DMS114 treated with DMSO at 0.1 percent for 48 hours (cell line): ENCODE results near the gene ACVR2A.

ENCODE experiments used
- DNase-seq: peaks from one replicate; lab custom pipeline; 2025; ENCODE audit not compliant: unreplicated experiment; lab: John Stamatoyannopoulos, UW

The ACVR2A gene

DNA sequence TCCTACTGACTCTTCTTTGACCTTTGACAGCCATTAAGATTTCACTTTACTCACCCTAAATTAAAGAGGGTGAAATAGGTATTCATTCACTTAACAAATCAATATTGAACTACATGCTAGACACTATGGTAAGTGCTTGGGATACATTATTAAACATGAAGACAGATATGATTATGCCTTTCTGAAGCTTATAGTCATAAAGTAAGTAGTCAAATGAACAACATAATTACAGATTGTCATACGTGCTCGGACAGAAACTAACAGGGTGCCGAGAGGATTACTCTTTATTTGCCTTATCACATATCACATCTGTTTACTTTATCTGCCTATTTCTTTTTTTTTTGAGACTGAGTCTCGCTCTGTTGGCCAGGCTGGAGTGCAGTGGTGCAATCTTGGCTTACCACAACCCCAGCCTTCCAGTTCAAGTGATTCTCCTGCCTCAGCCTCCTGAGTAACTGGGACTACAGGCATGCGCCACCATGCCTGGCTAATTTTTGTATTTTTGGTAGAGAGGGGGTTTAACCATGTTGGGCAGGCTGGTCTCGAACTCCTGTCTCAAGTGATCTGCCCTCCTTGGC, 9.8 kb downstream of the ACVR2A start:
- no peak for DNase-seq

DNA sequence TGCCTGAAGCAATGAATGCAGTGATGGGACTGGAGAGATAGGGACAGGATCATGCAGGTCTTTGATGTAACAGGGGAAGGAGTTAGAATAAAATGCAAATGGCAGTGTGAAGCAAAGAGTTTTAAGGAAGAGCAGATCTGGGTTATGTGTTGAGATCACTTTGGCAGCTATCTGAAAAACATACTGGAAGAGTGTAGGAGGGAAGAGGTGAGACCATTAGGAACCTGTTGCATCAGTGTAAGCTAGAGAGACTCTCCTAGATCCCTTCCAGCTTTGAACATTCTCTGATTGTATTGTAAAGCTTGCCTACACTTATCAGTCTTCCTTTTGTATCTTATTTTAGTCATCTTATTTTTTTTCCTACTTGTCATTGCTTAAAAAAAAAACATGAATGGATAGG, 10.5 kb downstream of the ACVR2A start:
- no peak for DNase-seq

DNA sequence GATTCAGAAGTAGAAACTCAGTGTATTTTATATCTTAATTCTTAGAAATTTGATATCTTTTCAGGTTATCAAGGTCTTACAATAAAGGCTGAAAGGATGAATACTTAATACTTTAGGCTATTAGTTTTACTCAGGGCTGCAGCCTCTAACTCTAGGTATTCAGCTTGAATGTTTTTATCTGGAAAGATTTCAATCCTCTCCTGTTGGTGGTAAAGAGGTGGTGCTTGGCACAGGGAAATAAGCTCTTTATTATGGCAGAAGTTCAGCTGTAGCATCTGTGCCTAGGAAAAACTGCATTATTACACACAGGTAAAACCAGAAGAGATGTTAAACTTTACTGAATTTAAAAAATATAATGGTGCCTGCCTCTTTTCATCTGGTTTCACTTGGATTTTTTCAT, 11.1 kb downstream of the ACVR2A start:
- DNase-seq: no peak

DNA sequence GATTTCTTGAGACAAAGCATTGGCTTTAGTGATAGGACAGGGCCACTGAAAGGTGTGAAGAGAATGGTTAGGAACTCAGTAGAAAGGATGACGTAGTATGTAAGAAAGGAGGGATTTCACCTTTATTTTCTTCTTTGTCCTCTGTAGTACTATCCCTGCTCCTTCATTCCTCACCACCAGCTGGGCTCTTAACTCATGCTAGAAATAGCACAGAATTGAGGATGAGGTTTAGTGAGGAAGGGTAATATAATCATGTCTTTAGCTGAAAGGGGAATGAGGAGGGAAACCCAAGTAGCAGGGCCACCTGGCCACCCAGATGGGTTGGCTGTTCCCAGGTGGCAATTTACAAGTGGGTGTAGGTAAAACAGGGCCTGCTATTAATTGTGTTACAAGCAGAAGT, 15.2 kb downstream of the ACVR2A start:
- DNase-seq: no peak

DNA sequence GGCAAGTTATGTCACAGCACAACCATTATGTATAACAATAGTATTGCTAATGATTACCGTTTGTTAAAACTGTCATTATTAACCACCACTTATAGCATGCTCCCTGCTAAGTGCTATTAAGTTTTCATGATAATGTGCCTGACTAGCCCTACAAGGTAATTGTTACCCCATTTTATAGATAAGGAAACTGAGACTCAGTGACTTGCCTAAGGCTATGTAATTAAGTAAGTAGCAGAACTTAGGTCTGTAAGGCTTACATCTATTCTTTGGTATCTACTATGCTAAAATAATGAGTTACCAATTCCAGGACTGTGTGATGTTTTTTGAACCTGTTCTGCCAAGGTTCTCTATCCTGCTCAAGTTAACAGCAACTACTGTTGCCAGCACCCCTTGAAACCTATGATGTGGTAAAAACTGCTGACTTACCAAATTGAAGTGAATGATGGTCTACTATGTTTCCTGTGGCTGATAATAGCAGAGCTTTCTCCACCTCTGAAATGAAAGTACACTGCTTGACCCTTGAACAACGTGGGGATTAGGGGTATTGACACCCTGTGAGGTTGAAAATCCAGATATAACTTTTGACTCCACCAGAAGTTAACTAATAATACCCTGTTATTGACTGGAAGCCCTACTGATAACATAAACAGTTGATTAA, 18.2 kb downstream of the ACVR2A start:
- no peak for DNase-seq

DNA sequence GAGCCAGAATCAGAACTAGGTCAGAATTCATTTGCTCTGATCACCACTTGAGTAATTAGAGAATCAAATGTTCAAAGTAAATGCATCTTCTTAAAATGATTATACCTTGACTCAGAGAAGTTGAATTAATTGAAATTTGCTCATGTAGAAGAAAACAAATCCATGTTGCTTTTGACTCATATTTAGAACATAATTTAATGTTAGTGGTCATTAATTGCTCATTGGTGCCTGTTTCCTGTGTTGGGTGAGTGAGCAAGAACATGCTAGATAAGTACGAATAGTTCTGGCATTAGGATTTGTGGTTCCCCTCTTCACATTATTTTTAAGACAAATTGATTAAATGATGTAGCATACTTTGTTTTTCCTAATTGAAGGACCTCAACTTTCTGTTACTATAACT, 19.0 kb downstream of the ACVR2A start:
- no peak for DNase-seq

DNA sequence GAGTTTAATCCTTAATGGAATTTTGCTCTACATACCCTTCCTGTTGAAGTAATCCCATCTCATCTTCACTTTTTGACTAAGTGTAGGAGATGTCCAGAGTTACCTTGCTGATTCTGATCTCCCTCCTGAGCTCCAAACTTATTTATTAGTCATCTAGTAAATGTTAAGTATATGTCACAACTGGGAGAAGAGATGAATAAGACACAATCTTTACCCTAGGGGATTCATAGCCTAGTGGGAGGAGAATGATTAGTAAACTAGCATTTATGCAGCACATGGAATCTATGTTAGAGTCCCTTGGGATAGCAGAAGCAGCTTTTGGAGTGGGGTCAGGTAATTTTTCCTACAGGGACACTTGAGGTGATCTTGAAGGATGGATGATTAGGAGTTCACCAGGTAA, 20.7 kb downstream of the ACVR2A start:
- DNase-seq: no peak

DNA sequence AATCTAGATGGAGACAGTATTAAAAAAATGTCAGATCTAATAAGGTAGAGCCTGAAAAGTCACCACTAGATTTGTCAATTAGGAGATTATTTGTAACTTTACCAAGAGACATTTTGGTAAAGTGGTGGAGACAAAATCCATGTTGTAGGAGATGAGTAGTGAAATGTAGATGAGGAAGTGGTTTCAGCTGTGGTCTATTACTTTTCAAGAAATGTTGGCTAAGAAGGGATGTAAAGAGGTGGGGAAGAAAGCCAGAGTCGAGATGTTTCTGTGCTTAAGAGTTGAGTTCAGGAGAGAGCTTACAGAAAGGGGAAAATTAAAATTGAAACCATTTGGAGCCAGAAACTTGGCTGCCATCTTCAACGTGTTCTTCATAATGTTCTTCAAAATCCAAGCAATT, 22.2 kb downstream of the ACVR2A start:
- DNase-seq: no peak

DNA sequence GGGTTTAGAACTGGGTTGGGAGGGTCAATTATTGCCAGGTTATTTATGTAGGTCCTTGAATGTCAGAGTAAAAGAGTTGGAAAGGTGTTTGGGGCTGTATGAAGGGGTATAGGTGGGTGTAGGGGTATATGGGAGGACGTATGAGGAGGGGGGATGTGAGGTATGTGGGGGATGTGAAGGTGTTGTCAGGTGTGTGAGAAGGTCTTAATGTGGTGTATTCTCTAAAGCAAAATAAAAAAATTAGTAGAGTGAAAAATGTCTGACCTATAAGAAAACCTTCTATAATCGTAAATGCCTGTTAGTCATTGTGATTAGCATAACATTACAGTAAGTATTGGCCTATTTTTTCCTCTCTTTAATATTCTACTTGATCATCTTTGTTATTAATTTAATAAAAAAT, 25.1 kb downstream of the ACVR2A start:
- DNase-seq: no peak

DNA sequence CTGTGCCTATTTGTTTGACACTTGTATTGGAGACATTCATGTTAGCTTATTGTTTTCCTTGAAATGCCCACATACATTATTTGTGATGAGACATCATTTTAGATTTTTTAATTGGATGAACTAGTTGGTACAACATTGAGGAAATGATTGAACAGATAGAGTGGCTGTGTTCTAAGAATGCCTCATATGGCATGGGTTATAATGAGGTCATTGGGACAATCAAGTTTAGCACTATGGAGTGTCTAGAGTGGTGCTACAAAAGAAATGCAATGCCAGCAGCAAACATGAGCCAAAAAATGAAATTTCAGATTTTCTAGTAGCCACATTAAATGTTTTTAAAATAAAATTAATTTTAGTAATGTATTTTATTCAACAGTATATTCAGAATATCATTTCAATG, 28.1 kb downstream of the ACVR2A start:
- no peak for DNase-seq

DNA sequence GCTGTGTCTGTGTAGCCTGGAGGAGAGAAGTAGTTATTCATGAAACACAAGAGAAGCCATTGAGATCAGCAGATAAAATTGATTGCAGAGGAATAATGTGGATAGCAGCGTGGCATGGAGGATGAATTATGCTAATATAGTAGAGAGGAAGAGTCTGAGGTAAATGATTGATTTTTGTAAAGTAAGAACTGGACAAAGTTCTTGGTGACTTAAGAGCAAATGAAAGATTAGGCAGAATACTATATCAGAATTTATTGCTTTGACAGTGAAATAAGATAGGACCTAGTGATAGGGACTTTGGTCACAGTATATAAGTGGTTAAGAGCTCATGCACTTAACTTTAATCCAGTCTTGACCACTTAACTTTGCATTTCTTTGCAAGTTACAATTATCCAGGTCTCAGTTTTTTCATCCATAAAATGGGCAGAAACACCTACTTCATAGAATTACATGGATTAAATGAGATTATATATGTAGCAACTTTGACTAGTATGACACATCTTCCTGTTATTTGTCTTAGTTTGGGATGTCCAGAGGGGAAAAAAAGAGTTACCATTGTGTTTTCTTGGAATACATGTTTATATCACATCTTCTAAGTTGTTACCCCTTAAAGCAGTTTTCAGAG, 29.1 kb downstream of the ACVR2A start:
- DNase-seq: no peak

DNA sequence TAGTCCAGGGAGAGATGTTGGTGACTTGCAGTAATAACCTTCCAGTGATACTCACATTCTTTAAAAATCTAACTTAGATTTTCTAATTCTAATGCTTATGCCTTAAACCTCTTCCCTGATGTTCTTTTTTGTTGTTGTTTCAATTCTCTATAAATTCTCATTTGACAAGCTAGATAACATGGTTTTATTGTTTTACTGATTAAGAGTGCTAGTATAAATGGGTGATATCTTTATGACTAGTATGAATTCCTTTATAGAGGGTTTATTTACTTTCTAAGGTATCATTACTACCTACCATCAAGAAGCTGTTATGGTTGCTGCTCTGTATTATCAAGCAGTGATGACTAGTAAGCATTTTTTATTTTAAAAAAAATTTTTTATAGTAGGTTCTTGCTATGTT, 35.0 kb downstream of the ACVR2A start:
- DNase-seq: no peak

DNA sequence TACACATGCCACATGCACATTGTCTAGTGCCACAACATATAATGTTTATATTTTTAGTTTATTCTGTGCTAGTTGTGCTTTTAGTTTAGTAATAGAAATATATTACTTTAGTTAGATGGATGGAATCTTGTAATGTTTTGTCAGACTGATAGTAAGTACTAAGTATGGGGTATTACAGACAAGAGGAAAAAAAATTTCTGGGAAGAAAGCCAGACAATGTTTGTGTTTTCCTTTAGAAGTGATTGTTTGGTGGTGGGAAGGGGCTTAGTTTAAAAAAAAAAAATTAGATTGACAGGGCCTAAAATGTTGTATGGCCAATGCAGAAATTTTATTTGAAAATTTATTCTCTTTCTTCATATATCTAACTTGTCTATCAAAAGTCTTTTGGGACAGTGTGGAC, 37.8 kb downstream of the ACVR2A start:
- no peak for DNase-seq

DNA sequence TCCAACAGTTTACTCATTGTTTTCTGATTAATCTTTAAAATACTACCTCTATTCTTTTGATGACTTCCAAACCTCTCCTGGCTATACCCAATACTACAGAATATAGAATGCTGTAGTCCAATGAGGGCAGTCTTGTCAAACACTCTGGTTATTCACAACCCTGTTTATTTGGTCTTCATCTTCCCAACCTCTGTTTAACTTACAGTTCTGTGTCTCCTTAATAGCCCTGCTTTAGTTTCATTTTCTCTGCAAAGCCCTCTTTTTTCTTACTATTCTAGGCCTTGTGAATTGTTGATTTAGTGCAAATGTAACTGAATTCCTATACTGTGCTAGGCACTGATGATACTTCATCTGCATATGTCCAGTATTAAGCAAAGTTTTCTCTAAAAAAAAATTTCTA, 40.0 kb downstream of the ACVR2A start:
- no peak for DNase-seq

DNA sequence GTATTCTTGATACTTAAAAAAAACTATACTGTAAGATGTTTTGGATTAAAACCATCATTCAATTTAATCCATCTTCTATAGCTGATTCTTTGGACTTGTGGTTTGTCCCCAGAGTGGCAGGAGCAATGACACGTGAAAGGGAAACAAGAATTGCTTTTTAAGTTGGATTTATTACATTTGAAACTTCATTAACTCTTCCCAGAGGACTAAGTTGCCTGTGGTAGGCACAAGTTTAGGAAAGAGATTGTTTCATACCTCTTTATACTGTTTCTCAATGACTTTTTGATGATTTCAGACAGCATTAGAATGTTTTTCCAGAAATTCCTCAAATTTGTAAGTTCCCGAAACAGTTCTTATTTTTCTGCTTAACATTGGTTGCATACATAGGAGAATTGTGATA, 41.3 kb downstream of the ACVR2A start:
- DNase-seq: no peak

DNA sequence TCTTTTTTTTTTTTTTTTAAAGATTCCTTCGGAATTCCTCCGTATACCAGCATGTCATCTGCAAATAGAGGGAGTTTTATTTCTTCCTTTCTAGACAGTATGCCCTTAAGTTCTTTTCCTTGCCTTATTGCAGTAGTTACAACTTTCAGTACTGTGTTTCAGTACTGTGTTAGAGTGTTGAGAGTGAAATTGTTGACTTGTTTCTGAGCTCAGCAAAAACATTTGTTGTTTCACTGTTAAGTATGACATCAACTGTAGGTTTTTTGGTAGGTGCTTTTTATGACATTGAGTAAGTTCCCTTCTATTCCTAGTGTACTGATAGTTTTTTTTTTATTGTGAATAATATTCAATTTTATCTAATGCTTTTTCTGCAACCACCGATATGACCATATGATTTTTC, 43.9 kb downstream of the ACVR2A start:
- no peak for DNase-seq

DNA sequence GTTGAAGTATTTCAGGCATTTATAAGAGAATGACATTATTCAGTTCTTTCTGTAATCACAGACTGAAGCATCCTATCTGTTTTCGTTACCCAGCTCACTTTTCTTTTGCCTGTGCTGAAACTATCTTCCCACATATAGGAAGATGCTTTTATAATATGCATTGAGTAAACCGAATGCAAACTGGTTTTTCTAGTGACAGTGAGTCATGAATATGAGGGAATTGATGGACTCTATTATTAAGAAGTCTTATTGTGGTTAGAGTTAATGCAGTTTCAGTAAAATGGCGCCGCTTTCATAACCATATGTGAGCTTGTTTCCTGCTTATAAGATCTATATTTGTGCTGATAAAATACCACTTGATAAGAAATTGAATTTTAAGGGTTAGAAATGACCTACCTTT, 59.2 kb downstream of the ACVR2A start:
- DNase-seq: no peak

DNA sequence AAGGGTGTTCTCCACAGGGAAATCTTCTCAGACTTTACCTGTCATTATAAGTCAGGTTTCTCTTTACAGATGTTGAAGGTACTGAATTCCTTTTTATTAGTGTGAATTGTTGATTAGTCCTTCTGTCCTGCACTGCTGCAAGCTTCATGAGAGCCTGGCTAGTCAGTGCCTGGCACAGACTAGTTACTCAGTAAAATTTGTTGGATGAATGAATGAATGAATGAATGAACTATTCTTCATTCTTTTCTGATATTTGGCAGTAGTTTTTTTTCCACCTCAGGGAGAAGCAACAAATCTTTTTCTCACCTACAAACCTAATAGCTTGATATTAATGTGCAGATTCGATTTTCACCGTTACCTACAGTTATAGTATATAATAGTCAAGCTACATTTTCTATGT, 64.3 kb downstream of the ACVR2A start:
- no peak for DNase-seq

DNA sequence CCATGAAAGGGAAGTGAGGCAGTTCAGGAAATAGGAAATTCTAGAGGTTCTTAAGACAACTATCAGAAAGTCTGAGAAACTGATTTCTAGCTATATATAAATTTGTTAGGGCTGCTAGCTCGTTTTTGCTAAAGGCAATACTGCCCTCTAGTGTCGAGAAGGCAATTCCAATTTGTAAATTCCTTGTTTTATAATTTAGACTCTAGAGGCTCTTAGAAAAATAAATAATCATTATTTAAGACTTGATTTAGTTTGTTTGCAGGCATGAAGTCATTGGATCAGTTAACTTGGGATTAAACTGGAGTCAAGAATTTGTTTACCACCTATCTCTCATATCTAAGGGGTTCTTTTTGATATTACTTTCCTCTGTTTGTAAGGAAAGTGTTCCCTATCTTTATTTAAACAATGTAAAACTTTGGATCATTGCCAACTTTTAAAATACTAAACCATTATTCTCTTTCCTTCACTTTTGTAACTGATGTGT, 66.2 kb downstream of the ACVR2A start:
- DNase-seq: peak; percentile 28

DNA sequence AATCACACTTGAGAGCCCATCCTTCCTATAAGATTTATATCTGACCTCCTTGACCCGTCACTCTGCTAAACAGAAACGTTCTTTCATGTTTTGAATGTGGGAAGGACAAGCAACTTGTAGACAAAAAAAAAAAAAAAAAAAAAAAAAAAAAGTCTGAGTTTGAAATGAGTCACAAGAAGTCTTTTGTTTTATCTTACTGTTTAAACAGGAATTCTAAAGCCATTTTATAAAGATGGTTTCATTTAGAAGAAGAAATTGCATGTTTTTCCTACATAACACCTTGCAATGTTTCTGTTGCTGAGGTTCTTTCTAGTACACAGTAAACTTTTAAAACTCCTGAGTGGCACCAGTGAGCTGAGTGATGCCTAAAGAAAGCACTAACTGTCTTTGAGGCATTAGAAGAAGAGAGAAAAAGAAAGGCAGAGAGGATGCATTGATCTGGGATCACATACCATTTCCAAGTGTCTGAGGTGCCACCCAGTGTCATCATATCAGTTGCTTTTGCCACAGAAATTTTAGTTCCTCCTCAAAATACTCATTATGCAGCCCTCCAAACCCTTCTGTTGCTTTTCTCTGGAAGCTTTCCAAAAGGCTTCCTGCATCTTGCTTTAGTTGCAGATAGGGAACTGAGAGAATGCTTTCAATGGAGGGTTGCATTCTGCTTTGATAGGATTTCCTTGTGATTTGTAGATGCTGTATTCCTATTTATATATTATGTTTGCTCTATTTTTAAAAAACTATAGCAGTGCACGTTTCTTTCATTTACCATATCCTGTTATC, 69.1 kb downstream of the ACVR2A start:
- no peak for DNase-seq

DNA sequence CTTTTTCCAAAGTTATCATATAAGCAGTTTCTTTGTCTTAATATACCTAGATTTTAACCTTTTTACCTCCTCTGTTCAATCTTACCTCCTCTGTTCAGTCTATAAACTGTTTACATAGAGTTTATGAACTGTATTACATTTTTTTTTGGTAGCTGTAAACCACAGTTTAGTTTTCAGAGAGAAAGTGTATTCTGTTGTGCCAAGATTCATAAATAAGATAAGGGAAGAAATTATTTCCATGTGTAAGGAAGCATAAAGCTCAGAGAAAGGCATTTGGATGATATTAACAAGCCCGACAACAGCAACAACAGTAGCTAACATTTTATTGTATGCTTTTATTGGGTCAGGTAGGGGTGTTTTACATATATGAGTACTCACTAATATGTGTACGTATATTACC, 71.2 kb downstream of the ACVR2A start:
- no peak for DNase-seq

DNA sequence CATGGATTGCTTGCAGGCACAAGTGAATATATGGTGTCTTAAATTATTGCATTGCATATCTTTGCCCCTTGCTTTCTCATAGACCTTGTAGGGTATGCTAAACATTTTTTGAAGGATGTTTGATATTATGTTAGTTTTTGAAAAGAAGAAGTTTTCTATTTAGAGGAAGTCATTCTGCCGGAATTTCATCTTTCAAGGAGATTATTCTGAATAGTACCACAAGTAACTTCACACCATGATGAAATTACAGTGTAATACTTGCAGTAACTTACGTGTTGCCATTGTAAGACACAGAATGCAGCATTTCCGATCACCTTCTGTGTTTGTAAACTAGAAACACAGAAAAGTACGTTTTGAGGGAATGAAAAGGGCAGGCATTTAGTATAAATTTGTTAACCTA, 71.9 kb downstream of the ACVR2A start:
- no peak for DNase-seq
